ENCODE data around the gene MALT1. TPM values are rescaled to one million over a fixed set of nuclear protein-coding genes. Genes with fewer than 3 reads are reported as not detected.

MALT1 gene
- total and polyA plus RNA-seq, 2 experiments from 2014 or later: 5.2 to 18.8 TPM

DNA sequence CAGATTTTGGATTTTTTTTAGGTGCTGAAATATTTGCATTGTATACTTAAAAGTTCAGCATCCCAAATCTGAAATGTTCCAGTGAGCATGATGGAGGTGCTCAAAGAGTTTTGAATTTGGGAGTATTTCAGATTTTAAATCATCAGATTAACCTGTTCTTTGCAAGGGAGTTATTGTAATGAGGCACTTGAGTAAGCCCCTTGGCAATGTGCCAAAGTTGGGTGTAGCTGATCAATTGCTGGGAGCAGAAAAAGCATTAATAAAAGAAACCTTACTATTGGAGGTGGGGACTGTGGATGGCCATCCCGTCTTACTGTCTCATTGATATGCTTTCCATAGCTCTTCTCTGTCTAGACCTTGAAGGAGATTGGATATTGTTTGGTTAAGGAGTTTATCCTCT lies 28.3 kb downstream of the MALT1 start:
- Mint-ChIP-seq H3K9me3 (peaks cover 5% of the 10 kb centered on the region; the same call in 1 of the 3 replicates), H3K36me3 (ENCODE audit: low read depth) (peaks cover 14% of the 10 kb centered on the region), H3K27me3 (ENCODE audit: insufficient read depth, low read depth, poor library complexity) (peaks cover 3% of the 10 kb centered on the region), H3K4me1 (peaks cover 18% of the 10 kb centered on the region), H3K27ac (no peak overlapping the region), H3K4me3 (no peak overlapping the region)
- Histone ChIP-seq H3K27ac (ENCODE audit: low read depth) (no peak overlapping the region), H3K79me2 (replicated peaks; ENCODE audit: insufficient read depth) (no peaks in the 10 kb centered on the region), H3K36me3 (ENCODE audit: insufficient read depth) (no peaks in the 10 kb centered on the region), H3K9me2 (ENCODE audit: insufficient read depth) (no peaks in the 10 kb centered on the region), H3K4me1 (ENCODE audit: insufficient read depth) (peaks cover 7% of the 10 kb centered on the region), H3K4me3 (no peak overlapping the region), H3F3A (replicated peaks; ENCODE audit: low read depth) (no peaks in the 10 kb centered on the region), H3K4me2 (no peak overlapping the region), H3K27me3 (ENCODE audit: insufficient read depth) (no peaks in the 10 kb centered on the region), H2AFZ (no peak overlapping the region), H4K20me1 (replicated peaks; ENCODE audit: insufficient read depth) (no peaks in the 10 kb centered on the region)
- no peak for ATAC-seq
- no peak for TF ChIP-seq EZH2phosphoT487 (IDR thresholded peaks at IDR 0.05; ENCODE audit: unreplicated experiment)
- no peak for TF ChIP-seq STAT1 (IDR thresholded peaks at IDR 0.05; ENCODE audit: unreplicated experiment)
- no peak for TF ChIP-seq ZNF331 (CRISPR knock-in tag; IDR thresholded peaks at IDR 0.05; ENCODE audit: low read depth)
- no peak for TF ChIP-seq CTCF (conservative IDR thresholded peaks at IDR 0.05; ENCODE audit: low read depth in 2 of 2)
- no peak for TF ChIP-seq JUNB (IDR thresholded peaks at IDR 0.05; ENCODE audit: unreplicated experiment)
- no peak for TF ChIP-seq POLR2AphosphoS5 (IDR thresholded peaks at IDR 0.05; ENCODE audit: low read depth)
- TF ChIP-seq NANOG (IDR thresholded peaks at IDR 0.05; ENCODE audit: borderline replicate concordance): no peak
- TF ChIP-seq, protein P1, sequence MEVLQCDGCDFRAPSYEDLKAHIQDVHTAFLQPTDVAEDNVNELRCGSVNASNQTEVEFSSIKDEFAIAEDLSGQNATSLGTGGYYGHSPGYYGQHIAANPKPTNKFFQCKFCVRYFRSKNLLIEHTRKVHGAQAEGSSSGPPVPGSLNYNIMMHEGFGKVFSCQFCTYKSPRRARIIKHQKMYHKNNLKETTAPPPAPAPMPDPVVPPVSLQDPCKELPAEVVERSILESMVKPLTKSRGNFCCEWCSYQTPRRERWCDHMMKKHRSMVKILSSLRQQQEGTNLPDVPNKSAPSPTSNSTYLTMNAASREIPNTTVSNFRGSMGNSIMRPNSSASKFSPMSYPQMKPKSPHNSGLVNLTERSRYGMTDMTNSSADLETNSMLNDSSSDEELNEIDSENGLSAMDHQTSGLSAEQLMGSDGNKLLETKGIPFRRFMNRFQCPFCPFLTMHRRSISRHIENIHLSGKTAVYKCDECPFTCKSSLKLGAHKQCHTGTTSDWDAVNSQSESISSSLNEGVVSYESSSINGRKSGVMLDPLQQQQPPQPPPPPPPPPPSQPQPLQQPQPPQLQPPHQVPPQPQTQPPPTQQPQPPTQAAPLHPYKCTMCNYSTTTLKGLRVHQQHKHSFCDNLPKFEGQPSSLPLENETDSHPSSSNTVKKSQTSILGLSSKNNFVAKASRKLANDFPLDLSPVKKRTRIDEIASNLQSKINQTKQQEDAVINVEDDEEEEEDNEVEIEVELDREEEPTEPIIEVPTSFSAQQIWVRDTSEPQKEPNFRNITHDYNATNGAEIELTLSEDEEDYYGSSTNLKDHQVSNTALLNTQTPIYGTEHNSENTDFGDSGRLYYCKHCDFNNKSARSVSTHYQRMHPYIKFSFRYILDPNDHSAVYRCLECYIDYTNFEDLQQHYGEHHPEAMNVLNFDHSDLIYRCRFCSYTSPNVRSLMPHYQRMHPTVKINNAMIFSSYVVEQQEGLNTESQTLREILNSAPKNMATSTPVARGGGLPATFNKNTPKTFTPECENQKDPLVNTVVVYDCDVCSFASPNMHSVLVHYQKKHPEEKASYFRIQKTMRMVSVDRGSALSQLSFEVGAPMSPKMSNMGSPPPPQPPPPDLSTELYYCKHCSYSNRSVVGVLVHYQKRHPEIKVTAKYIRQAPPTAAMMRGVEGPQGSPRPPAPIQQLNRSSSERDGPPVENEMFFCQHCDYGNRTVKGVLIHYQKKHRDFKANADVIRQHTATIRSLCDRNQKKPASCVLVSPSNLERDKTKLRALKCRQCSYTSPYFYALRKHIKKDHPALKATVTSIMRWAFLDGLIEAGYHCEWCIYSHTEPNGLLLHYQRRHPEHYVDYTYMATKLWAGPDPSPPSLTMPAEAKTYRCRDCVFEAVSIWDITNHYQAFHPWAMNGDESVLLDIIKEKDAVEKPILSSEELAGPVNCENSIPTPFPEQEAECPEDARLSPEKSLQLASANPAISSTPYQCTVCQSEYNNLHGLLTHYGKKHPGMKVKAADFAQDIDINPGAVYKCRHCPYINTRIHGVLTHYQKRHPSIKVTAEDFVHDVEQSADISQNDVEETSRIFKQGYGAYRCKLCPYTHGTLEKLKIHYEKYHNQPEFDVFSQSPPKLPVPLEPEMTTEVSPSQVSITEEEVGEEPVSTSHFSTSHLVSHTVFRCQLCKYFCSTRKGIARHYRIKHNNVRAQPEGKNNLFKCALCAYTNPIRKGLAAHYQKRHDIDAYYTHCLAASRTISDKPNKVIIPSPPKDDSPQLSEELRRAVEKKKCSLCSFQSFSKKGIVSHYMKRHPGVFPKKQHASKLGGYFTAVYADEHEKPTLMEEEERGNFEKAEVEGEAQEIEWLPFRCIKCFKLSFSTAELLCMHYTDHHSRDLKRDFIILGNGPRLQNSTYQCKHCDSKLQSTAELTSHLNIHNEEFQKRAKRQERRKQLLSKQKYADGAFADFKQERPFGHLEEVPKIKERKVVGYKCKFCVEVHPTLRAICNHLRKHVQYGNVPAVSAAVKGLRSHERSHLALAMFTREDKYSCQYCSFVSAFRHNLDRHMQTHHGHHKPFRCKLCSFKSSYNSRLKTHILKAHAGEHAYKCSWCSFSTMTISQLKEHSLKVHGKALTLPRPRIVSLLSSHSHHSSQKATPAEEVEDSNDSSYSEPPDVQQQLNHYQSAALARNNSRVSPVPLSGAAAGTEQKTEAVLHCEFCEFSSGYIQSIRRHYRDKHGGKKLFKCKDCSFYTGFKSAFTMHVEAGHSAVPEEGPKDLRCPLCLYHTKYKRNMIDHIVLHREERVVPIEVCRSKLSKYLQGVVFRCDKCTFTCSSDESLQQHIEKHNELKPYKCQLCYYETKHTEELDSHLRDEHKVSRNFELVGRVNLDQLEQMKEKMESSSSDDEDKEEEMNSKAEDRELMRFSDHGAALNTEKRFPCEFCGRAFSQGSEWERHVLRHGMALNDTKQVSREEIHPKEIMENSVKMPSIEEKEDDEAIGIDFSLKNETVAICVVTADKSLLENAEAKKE (CRISPR knock-in tag; IDR thresholded peaks at IDR 0.05): no peak
- TF ChIP-seq EZH2 (IDR thresholded peaks at IDR 0.05; ENCODE audit: low read depth, unreplicated experiment): no peak
- TF ChIP-seq, protein P2, sequence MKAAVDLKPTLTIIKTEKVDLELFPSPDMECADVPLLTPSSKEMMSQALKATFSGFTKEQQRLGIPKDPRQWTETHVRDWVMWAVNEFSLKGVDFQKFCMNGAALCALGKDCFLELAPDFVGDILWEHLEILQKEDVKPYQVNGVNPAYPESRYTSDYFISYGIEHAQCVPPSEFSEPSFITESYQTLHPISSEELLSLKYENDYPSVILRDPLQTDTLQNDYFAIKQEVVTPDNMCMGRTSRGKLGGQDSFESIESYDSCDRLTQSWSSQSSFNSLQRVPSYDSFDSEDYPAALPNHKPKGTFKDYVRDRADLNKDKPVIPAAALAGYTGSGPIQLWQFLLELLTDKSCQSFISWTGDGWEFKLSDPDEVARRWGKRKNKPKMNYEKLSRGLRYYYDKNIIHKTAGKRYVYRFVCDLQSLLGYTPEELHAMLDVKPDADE (IDR thresholded peaks at IDR 0.05): no peak
- no peak for TF ChIP-seq ZNF114 (CRISPR knock-in tag; IDR thresholded peaks at IDR 0.05)
- TF ChIP-seq, protein P3, sequence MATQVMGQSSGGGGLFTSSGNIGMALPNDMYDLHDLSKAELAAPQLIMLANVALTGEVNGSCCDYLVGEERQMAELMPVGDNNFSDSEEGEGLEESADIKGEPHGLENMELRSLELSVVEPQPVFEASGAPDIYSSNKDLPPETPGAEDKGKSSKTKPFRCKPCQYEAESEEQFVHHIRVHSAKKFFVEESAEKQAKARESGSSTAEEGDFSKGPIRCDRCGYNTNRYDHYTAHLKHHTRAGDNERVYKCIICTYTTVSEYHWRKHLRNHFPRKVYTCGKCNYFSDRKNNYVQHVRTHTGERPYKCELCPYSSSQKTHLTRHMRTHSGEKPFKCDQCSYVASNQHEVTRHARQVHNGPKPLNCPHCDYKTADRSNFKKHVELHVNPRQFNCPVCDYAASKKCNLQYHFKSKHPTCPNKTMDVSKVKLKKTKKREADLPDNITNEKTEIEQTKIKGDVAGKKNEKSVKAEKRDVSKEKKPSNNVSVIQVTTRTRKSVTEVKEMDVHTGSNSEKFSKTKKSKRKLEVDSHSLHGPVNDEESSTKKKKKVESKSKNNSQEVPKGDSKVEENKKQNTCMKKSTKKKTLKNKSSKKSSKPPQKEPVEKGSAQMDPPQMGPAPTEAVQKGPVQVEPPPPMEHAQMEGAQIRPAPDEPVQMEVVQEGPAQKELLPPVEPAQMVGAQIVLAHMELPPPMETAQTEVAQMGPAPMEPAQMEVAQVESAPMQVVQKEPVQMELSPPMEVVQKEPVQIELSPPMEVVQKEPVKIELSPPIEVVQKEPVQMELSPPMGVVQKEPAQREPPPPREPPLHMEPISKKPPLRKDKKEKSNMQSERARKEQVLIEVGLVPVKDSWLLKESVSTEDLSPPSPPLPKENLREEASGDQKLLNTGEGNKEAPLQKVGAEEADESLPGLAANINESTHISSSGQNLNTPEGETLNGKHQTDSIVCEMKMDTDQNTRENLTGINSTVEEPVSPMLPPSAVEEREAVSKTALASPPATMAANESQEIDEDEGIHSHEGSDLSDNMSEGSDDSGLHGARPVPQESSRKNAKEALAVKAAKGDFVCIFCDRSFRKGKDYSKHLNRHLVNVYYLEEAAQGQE (IDR thresholded peaks at IDR 0.05; ENCODE audit: unreplicated experiment): no peak
- DNase-seq (ENCODE audit: low spot score): no peak
